NOMO-1 treated with DMSO at 0.1 percent for 48 hours (cell line): Measurements from ENCODE around the gene HOXB8.

ENCODE experiments used
- DNase-seq: peaks from one replicate; lab custom pipeline; 2025; ENCODE audit not compliant: unreplicated experiment; lab: John Stamatoyannopoulos, UW

The HOXB8 gene

GRCh38 chr17:48569674-48570324, 45.3 kb downstream of the HOXB8 start:
- no peak for DNase-seq

DNA sequence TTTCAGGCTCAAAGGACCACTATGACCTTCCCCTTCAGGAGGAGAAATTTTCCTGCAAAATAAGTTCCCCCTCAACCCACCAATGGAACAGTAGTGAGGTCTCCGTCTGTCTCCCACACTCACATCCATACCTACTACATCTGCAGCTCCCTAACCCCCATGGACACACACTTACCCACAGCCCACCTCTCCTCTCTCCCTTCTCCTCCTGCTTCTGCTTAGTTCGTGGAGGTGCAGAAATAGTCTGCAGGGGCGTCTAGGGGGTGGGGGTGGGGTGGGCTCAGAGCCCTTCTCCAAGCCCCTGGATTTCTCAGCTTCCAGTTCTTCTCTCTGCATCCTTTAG, 45.9 kb downstream of the HOXB8 start:
- DNase-seq, result no peak

GRCh38 chr17:48568499-48569239, 46.4 kb downstream of the HOXB8 start:
- no peak for DNase-seq

DNA sequence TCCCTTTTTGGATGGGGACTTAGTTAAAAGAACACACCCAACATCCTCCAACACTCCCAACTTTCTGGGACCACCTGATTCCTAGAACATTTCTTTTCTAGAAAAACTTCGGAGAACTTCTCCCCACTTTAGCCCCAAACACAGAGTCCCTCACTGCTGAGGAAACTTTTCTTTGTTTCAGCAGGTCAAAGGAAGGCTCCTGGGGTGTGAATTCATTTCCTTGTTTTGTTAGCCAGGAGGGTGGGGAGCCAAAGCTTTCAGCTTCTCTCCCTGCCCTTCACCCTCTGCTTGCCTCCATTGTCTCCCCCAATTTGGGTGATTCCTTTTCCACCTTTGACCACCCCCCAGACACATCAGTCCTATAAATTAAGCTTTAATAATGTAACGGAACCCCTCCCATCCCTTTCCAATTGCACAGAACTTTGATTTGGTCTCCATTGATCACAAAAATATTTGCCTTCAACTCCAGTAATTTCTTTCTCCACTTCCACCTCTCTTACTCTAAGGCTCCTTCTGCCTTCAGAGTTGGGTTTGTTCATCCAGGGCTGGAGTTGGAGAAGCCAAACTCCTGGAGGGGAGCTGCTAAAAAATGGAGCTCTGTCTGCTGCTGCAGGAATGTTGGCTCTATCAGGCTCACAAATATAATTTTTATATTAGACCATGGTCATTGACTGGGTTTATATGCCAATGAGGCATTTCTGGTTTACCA, 47.3 kb downstream of the HOXB8 start:
- DNase-seq, result no peak

DNA sequence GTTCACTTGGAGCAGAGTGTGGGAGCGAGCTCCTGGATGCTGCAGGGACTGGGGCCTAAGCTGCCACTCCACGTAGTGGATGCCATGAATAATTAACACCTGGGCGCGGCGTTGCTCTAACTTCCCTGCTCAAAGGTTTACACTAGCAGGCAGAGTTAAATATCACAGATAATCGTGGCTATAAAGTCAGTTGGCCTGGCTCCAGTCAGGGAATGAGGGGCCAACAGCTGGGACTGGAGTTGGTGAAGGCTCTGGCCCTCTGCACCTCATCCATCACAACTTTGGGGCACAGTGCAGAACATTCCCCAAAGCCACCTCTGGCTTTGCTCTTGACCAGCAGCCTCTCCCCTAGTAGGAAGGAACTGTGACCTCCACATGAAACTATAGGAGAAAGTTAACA, 47.9 kb downstream of the HOXB8 start:
- no peak for DNase-seq

- DNase-seq, result no peak
These were observed 48.4 kb downstream of the HOXB8 start for GRCh38 chr17:48566717-48567116.

DNA sequence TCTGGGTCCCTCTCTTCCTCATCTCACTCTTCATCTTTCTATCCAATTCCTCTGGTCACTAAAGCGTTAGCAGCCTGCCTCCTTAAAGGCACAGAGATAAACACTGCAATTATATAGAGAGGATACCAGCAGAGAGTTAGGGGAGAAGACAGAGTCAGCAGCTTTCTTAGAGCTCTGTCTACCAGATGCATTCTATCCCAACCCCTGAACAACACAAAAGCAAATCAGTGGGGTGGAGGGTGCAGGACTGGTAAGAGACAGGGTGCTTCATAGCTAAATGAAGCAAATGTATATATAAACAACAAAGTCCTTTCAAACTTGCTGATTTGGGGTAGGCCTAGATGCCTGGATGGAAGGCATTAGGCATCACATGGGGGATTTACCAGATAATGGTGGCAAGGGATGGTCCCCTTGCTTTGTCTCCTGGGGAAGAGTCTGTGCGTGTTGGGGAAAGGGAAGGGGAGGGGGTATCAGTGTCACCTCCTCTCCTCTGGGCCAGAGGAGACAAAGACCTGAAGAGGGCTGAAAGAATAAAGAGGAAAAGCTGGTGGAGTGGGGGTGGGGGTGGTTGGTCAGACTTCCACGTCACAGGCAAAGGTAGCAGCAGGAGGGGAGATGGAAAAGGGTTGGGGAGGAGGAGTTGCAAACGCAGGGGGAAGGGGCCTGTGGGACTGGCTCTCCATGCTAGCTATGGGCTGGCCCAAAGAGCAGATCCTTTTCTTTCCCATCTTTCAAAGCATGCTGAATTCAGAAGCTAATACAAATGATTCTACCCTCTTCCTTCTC, 49.0 kb downstream of the HOXB8 start:
- DNase-seq, result no peak

DNA sequence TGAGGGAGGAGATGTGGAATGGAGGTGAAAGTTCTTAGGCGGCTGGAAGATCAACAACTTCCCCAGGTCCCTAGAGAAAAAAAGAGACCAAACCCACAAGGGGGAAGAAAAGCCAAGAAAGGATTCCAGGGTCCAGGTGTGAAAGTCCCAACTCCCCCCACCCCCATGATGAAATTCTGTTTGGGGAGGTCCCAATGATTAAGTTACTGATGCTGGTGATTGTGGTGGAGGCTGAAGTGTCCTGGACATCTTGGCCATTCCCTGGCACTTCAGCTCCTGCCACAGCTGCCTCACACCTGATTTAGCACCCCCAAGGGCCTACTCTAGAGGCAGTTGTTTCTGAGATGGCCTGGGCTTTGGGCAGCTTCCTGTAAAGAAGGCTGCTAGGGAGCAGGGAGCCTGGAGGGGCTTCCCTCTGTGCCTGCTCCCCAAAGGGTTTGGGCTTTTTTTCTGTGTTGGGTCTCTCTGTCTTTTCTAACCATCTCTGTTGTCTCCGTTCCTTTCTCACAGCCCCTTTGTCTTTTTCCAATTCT, 50.0 kb downstream of the HOXB8 start:
- DNase-seq, result no peak

DNA sequence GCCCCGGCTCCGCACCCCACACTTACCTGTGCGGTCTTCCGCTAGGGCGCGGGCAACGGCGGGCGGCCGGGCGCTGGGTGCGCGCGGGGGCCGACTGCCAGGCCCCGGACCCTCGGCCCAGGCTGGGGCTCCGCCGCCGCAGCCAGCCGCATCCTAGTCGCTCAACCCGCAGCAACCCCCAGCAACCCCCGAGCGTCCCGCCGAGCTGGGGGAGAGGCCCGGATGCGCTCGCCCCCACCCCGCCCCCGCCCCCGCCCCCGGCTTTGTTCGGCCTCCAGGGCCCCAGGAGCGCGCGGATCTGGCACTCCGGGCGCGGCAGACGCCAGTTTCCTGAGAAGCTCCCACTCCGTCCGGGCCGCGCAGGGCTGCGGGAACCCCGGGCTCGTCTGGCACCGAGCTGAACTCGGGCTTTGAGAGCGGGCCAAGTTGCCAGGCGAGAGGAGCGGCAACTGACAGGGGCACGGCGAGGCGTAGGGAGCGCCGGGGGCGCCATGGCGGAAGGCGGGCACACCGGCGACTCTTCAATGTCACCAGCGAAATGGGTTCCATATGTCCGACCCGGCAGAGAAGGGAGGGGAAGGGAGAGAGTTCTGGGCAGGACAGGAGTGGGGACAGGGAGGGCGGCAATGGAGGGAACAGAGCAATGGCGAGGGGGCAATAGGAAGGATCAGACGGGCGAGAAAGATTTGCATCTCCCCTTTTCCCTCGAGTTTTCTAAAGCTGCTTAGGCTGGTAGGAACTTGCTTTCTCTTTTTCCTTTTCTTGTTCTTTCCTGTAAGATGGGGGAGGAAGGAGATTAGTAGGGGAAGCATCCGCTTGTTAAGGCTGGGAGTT, 50.7 kb downstream of the HOXB8 start:
- DNase-seq, result no peak

DNA sequence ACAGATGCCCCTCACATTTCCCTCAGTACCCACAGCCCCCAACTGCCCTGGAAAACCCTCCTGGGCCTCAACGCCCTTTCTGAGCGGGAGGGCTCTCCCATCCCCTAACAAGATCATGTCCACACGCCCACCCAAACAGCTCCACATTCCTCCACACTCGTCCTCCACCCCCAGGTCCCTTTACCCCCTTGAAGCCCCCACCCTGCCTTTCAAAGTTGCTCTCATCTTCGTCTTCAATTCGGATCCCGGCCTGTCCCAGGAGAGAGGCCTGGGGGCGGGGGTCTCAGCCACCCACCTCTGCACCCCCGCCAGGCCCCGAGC, 51.3 kb downstream of the HOXB8 start:
- DNase-seq, result no peak

DNA sequence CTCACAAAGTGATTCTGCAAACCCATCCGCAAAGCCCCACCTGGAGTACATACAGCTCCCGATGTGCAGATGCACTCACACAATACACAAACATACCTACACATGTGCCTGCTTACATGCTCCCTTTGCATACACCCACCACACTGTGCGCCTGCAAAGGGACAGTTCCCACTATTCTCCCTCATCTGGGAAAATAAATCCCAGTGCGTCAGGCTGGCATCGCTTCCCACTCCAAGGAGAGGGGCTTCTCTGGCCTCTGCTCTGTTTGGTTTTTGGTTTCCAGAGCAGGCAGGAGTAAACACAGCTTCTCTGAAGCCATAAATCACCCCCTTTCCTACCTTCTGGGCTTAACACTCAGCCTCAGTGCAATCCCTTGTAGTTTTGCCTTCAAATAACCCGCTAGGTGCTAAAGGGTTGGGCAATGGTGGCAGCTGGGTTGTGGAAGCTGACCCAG, 51.7 kb downstream of the HOXB8 start:
- no peak for DNase-seq

GRCh38 chr17:48562934-48563333, 52.2 kb downstream of the HOXB8 start:
- DNase-seq, result no peak
